Measurements from ENCODE around the gene HRH3.

Gene HRH3

DNA sequence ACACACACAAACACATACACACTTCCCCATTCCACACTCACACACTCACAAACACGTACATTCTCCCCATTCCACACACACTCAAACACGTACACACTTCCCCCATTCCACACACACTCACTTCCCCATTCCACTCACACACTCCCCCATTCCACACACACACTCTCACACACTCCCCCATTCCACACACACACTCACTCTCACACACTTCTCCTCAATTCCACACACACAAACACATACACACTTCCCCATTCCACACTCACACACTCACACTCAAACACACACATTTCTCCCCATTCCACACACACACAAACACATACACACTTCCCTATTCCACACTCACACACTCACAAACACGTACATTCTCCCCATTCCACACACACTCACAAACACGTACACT, 9.6 kb upstream of the HRH3 start:
- DNase-seq (ENCODE audit: low read depth) = no peak

DNA sequence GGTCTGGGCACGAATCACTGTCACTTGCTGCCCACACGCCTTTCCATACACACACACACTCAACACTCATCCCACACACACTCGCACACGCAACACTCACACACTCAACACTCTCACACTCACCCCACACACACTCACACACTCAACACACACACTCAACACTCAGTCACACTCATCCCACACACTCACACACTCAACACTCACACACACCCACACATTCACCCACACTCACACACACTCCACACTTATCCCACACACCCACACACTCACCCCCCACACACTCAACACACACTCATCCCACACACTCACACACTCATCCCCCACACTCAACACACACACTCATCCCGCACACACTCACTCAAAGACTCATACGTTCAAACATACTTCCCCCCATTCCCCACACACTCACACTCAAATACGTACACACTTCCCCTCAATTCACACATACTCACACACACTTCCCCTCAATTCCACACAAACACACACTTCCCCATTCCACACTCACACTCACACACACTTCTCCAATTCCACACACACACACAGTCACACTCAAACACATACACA, 9.0 kb upstream of the HRH3 start:
- DNase-seq (ENCODE audit: low read depth) = no peak

DNA sequence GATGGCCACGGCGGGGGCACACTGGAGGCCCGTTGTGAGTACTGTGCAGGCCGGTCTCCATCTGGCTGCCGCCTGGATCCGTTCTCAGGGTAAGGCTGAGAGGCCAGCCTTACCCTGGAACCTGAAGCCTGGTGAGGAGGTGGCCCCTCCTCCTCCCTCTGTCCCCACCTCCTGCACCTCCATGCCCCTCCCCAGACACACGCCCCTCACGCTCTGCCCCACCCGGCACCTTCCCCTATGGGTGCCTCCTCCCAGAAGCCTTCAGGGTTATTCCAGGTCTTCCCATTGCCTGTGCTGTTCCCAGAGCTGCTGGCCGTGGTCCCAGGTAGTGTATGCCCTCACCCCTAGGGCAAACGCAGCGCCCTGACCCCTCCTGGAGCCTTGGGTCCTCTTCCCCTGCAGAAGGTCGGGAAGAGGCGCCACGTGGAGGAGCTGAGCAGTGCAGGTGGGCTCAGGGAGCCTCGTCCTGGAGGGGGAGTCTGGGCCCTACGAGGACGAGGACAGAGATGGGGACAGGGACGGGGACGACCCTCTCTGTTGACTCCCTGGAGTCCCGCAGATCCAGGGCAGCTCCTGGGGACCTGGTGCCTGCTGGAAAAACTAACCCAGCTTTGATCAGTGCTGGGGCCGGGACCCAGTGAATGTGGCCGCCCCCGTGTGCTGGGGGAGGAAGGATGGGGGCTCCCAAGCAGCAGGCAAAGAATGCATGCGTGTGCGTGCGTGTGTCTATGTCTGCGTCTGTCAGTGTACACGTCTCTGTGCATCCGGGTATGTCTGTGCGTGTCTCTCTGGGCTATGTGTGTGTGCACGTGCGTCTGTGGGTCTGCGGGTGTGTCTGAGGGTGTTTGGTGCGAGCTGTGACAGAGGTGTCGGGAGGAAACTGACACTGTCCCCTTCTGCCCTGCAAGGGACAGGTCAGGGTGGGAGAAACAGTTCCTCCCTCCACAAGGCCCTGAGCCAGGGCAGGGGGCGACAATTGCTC, 8.2 kb upstream of the HRH3 start:
- DNase-seq (ENCODE audit: low read depth) = no peak

DNA sequence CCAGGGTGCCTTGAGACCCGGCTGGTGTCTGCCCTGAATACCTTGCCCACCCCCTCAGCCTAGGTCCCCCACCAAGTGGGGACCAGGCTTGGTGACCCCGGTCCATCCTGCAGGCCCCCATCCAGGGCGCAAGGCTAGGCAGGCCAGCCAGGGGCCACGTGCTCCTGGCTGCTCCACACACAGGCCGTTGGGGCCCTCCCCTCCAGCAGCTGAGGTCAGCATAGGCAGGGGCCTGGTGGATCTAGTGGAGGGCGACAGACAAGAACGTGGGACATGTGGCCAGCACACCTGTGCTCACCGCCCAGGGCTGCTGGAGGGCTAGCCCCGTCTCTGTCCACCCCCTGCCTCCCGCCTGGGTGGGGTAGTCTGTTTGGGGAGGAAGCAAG, 7.5 kb upstream of the HRH3 start:
- DNase-seq (ENCODE audit: low read depth) = no peak

DNA sequence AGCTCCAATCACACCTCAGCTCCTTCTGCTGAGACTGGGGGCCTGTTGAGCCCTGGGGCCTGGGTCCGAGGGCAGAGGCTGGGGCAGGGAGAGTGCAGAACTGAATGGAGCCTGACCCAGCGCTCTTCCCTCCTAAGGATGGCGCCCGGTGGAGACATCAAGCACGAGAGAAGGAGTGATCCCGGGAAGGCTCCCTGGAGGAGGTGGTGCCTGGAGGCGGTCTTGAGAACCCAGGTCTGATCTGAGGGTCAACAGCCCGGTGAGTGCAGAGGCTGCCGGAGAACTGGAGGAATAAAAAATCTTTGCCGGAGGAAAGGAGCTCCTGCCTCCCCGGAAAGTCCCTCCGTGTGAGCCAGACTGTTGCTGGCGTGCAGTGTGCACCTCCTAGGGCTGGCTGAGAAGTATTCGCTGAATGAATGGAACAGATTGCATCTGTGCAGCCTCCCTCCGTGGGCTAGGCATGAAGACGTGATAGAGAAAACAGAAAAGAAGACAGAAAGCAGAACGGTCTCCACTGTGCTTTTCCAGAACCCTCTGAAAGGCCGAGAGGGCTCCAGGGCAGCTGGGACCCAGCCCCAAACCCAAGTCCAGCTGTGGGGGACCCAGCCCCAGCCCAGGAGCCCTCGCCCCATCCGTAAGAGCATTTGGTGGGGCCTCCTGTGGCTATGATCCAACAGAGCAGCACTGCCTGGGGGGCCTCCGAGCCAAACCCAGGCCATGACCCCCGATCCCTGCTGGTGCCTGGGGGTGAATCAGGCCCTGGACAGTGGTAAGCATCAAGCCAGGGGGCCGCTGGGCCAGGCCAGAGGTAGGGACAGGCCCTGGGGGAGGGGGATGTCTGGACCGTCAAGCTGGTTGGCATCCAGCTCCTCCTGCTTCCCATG, 6.9 kb upstream of the HRH3 start:
- DNase-seq (ENCODE audit: low read depth) = no peak

DNA sequence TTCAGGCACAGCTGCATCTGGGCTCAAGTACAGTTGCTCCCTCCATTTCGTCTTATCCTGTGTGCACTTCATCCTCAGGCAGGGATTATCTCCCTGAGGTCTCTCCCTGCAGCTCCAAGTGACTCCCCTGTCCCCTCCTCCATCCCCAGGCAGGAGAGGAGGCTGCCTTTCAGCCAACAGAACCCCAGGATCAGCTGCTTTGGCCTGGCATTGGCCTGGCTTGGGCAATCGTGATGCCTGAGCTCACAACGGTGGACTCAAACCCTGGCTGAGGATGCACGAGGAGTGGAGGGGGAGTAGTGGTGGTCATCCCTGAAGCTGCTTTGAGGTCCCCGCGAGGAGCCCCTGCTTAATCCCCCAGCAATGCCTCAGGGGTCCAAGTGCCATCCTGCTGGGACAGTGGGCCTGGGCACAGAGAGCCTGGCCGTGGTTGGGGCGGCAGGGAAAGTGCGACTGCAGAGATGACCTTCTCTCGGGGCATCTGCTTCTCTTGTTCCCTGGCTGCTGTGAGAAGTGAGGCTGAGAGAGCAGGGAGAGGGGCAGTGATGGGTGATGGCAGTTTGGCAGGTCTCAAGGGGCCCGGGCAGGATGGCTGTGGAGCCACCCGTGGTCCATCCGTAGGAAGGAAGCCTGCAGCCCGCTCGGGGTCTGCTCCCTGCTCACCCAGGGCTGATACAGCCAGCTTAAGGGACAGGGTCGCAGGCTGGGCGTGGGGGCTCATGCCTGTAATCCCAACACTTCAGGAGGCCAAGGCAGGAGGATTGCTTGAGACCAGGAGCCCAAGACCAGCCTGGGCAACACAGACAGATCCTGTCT, 6.0 kb upstream of the HRH3 start:
- DNase-seq (ENCODE audit: low read depth) = no peak

DNA sequence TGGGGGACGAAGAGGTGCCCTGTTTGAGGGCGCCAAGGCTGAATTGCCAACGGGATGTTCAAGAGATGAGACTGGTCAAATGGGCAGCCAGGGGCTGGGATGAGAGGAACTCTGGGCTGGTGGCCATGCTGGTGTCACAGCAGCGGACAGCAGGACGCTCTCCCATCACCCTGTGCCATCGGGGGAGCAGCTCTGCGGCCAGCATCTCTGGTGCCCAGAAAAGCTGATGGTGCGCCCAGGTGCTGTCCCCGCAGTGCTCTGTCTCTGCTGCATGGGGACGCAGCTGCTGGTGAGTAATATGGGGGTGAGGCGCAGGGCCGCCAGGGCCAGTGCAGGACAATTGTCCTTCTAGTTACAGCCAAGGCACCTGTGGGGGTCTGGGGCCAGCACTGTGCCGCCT, 4.9 kb upstream of the HRH3 start:
- no peak for DNase-seq (ENCODE audit: low read depth)

DNA sequence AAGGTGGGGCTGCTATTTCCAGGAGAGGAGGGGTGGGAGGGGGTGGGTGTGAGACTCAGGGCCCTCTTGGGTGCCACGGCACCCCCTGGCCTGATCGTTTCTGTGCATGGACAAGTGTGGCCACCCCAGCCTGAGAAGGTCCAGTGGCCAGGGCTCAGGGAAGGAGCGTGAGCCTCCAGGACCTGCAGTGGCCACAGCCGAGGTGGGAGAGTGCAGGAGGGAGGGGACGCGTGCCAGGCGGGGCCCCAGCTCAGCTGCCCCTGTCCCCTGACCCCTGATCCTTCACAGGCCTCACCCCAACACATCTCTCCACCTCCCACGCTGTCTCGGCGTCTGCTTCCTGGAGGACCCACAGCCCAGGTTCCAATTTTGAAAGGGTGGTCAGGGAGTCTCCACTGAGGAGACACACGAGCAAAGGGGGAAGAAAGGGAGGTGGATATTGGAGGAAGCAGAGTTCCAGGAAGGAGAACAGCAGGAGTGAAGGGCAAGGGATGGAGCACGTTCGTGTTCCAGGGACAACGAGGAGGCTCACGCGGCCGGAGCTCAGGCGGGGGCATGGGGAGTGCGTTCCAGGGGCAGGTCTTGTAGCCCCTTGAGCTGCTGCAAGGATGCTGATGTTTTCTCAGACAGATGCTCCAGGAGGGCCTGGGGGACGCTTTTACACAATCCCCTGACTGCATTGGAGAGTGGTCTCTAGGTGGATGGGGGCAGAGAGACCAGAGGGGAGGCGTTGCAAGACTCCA, 4.2 kb upstream of the HRH3 start:
- DNase-seq (ENCODE audit: low read depth) = no peak

DNA sequence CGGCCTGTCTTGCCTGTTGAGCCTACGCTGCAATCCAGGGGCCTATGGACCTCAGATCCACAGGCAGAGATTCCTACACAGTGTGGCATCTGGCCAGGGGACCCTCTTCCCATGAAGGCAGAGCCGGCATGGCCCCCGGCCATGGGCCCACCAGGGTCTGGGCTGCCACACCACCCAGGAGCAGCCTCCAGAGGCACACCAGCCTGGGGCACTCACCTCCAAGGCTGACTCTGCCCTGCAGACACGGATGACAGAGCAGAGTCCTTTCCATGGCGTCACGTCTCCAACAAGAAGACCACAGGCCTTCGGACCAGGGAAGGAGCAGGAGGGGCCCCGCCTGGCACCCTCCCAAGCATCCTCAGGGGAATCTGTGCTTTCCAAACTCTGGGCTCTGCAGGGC, 3.5 kb upstream of the HRH3 start:
- DNase-seq (ENCODE audit: low read depth) = no peak

DNA sequence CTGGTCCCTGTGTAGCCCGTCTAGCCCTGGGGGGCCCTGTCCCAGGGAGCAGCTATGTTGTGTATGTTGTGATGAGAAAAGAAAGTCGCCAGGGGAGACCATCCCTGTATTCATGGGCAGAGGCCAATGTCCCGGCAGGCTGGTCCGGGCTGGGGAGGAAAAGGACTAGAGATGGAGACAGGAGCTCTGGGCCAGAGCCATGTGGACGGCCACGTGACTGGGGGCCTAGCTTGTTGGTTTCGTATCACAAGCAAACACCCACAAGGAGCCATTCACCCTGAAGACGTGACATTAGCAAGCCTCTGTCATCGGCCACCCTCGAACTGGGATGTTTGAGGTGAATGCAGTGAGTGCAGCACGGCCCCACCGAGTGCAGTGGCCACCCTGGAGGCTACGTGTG, 2.9 kb upstream of the HRH3 start:
- no peak for DNase-seq (ENCODE audit: low read depth)

DNA sequence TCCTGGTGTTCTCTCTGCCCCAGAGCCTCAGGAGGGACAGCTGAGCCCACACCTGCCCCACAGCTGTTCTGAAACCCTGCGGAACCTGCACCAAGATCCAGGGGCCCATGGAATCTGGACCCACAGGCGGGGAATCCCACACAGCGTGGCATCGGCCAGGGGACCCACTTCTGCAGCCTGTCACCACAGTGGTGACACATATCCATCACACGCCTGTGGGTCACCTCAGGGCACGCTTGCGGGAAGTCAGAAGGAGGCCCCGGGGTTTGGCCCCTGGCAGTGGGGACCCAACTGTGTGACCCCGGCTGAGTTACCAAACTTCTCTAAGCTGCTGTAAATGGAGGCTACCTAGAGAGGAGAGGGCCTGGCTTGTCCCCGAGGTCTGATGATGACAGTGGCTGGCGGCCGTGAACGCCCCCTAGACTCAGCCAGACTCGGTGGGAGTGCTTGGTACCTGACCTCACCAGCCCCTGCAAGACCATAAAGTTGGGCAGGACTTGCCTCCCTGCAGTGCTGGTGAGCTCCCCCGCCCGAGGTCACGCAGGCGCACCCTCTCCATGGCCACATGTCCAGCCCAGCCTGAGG, 2.3 kb upstream of the HRH3 start:
- no peak for DNase-seq (ENCODE audit: low read depth)

DNA sequence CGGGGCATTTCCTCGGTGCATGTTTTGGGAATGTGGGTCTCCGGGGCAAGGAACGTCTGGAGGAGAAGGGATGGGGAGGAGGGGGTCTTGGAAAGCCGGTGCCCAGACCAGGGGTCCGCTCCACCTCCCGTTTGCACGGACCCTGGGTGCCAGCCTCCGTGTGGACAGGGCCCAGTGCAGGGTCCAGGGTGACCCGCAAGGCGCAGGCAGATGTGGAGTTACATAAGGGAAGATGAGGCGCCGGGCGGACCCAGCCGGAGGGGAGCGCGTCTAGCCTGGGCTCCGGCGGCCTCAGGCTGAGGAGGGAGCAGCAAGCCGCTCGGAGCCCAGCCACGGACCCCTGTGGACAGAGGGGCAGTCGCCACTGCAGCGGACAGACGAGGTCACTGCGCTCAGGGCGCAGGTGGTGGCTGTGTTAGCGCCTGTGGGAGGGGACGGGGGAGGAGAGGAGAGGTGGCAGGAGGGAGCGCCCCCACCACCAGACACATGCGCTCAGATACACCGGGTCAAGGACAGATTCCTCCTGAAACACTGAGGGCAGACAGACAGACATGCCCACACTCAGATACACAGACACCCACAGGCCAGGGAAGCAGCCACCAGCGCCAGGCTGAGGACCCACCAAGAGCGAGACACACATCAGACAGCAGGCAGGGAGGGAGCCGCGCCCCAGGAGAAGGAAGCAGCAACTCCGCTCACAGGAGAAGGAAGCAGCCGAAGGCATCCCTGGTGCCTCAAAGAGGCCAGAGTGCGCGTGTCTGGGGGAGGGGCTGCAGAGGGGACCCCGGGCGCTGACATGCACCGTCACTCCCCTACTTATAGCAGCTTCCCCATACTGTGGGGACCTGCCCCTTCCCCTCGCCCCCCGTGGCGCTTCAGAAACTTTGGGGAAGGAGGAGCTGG, 839 bp upstream of the HRH3 start:
- DNase-seq (ENCODE audit: low read depth) = no peak

DNA sequence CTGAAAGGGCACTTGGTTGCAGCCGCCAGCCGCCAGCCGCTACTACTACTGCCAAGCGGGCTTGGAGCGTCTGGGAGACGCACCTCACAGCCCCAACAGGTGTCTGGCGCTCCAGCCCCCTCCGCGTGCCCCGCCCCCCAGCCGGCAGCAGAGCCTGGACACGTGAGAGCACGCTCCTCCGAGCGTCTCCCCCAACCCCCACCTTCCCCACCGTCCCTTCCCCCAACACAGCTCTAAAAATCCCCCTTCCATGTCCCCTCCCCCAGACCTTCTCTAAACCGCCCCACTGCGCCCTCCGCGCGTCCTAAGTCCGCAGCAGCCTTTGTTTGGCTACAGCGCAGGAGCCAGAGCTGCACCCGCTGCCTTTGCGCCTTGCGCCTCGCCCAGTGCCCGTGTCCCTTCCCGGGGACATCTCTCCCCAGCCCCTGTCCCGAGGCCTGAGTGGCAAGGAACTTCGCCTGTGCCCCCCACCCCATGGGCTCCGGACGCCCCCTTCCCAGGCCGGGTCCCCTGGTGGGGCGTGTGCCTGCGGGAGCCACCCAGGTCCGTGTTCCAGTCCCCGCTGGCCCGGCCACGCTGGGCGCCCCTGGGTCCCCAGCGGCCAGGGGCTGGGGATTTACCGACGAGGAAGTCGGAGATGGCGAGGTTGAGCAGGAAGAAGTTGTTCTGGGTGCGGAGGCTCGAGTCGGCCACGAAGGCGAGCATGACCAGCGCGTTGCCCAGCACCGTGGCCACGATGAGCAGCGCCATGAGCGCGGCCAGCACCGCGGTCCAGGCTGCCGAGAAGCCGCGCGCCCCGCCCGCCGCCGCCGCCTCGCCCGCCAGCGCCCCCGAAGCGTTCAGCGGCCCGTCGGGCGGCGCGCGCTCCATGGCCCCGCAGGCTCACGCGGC, 732 bp downstream of the HRH3 start:
- DNase-seq (ENCODE audit: low read depth) = no peak

DNA sequence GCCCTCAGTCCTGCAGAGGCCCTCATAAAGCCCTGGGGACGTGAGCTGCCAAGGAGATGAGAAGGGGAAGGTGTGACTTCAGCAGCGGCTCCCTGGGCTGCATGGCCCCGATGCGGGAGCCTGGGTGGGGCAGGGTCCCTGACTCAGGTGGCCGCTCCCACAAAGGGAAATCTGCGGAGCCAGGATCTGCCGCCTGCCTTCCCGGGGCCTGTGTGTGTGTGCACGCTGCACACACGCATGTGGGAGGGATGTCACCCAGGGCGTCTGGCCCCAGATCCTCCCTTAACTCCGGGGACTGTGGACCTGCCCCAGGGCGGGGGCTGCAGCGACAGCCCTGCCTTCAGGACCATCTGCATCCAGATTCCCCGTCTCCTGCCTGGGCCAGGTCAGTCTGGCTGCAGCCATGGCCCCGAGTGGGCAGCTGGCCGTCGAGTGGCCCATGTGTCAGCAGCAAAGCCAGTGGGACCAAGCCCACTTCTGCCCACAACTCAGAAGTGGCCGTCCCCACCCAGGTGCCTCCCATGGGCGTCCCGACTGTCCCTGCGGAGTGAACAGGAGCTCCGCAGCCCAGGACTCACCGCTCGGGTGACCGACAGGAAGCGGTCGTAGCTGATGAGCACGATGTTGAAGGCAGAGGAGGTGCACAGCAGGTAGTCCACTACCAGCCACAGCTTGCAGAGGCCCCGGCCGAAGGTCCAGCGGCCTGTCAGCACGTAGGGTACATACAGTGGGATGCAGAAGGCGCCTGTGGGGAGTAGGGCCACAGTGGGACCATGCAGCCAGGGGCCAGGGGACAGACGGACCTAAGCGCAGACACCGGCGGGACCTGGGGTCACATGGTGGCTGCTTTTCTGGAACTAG, 1.9 kb downstream of the HRH3 start:
- DNase-seq (ENCODE audit: low read depth) = no peak

DNA sequence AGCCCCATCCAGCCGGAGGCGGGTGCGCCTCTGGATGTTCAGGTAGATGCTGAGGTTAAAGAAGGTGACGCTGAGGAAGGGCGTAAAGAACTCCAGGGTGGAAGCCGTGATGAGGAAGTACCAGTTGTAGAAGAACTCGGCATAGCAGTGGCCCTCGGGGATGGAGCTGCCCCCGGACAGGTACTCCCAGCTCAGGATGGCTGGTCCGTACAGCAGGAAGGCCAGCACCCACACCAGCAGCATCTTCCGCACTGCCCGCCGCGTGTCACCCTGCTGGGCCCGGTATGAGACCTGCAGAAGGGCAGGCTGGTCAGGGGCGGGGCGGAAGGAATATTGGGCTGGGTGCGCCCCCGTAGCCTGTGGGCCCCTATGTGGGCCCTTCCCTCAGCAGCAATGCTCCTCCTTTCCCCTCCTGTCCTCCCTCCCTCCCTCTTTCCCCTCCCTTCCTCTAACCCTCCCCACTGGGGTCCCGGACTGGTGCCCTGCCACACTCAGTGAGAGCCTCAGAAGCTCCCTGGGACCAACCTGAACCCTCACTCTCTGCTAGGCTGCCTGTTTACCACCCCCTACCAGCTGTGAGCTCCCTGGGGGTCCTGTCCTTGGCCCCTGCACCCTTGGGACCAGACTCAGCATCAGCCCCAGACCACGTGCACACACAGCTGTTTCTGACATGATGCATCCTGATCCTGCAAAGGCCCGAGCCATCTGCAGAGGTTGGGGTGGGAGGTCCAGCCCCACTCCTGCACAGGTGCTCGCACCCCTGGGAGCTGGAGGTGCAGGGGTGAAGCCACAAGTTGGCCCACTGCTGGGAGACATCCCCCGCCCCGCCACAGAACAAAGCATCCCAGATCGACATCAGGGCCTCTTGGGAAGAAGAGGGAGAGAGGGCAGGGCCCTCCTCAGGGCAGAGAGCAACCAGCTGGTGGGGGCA, 3.2 kb downstream of the HRH3 start:
- DNase-seq (ENCODE audit: low read depth) = no peak

DNA sequence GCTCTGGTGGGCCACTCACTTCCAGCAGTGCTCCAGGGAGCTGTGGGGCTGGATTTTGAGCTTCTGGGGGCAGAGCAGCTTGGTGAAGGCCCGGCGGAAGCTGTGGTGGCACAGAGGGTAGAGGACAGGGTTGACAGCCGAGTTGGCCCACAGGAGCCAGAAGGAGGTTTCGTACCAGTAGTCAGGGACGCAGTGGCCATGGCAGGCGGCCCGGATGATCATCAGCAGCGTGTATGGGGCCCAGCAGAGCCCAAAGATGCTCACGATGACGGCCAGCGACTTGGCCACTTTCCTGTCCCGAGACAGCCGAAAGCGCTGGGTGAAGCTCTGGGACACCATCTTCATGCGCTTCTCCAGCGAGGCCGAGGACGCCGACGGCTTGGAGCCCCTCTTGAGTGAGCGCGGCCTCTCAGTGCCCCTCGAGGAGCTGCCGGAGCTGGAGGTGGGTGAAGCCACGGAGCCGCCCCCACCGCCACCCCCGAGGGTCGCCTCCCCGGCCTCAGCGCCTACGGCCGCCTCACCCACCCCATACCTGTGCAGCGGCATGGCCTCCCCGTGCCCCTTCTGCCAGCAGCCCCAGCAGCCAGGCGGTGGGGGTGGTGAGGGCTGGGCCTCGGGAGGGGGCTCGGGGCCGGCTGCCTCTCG, 4.0 kb downstream of the HRH3 start:
- no peak for DNase-seq (ENCODE audit: low read depth)
